Lung (tissue), 12 donors: ENCODE measurements around the gene HELZ2. TPM values are rescaled to one million over a fixed set of nuclear protein-coding genes. Genes with fewer than 3 reads are reported as not detected.

ENCODE experiments used
- ATAC-seq: fragments of 200-7000 bp; cut with Tn5 transposase; one replicate; pipeline ENCODE4 v1.9.1; 2020; ENCODE audit warnings: moderate number of reproducible peaks; ENCODE audit not compliant: insufficient read depth, low FRiP score
- DNase-seq, 3 donors: peaks; one replicate each; pipeline ENCODE4 v3.0.0-alpha.2; 2013 to 2017
- H3K27ac ChIP-seq, 2 donors: one replicate each; pipeline ENCODE4 v1.5.1; 2013; ENCODE audit warnings: mild to moderate bottlenecking in 2 of 2, moderate library complexity in 2 of 2, control low read depth in 1 of 2, inconsistent platforms in 1 of 2, low read depth in 1 of 2, low read length in 1 of 2
- H3K27me3 ChIP-seq, 3 donors: one replicate each; pipeline ENCODE4 v1.5.1; 2013; ENCODE audit warnings: low read length in 2 of 3; ENCODE audit not compliant: control insufficient read depth in 3 of 3, insufficient read depth in 3 of 3
- H3K36me3 ChIP-seq, 4 donors: one replicate each; pipeline ENCODE4 v1.5.1; 2013; ENCODE audit warnings: low read length in 4 of 4, mild to moderate bottlenecking in 1 of 4, moderate library complexity in 1 of 4; ENCODE audit not compliant: control insufficient read depth in 4 of 4, insufficient read depth in 4 of 4
- H3K4me1 ChIP-seq, 5 donors: one replicate each; pipeline ENCODE4 v1.5.1; 2013; ENCODE audit warnings: low read length in 5 of 5, mild to moderate bottlenecking in 2 of 5, moderate library complexity in 1 of 5; ENCODE audit not compliant: control insufficient read depth in 5 of 5, insufficient read depth in 5 of 5
- H3K4me3 ChIP-seq: one replicate; pipeline ENCODE4 v1.5.1; 2013; ENCODE audit warnings: mild to moderate bottlenecking, control low read depth, moderate library complexity
- H3K9ac ChIP-seq, 2 donors: one replicate each; pipeline ENCODE4 v1.5.1; 2013; ENCODE audit warnings: low read length in 2 of 2, control low read depth in 1 of 2; ENCODE audit not compliant: insufficient read depth in 1 of 2
- H3K9me3 ChIP-seq, 4 donors: one replicate each; pipeline ENCODE4 v1.5.1; 2013; ENCODE audit warnings: low read length in 3 of 4, mild to moderate bottlenecking in 1 of 4, moderate library complexity in 1 of 4; ENCODE audit not compliant: control insufficient read depth in 4 of 4, insufficient read depth in 3 of 4
- CTCF ChIP-seq: IDR thresholded peaks from 2 replicates; pipeline ENCODE4 v1.5.1; 2012; ENCODE audit warnings: mild to moderate bottlenecking; ENCODE audit errors: control extremely low read depth, extremely low read depth
- WGBS, 2 donors: extraction: QIAGEN DNeasy Blood & Tissue Kit; methylation state at CpG; one replicate each; pipeline ENCODE4 v1.1.7; 2013; 5-methylcytosine and 5-hydroxymethylcytosine counted together
- polyA plus RNA-seq, 2 donors: library from polyadenylated mRNA; stranded (reverse); fragments of 200-250 nt; gene quantifications; one replicate each; pipeline ENCODE4 v1.2.1, GENCODE V29; 2013
- total RNA-seq, 2 donors: library from RNA; depleted of rRNA in 1 of 2; stranded (reverse); fragments of >200 nt in 1 of 2; gene quantifications; one replicate each; pipeline ENCODE4 v1.2.1, GENCODE V29; 2014 to 2021
- donor health status: control.
- donor health status: control.
- donor health status: Bipolar disorder and iron deficiency.
- donor health status: healthy.
- donor health status: DM: yes; HTN: yes; CAD: no.

Gene HELZ2
- total and polyA plus RNA-seq, 4 donors, result 9.0 to 47.2 (median 25.4) TPM

- H3K9ac ChIP-seq, result peak overlapping the region in 1 of 2 donors; percentile 55
- H3K4me1 ChIP-seq, result peaks cover 0 to 17% (median 0%) of the 10 kb centered on the region in 5 donors
- no peak for ATAC-seq
- H3K9me3 ChIP-seq, result no peaks in the 10 kb centered on the region
- H3K27ac ChIP-seq, result peak overlapping the region in 1 of 2 donors; percentile 45
- no peak overlapping the region for H3K4me3 ChIP-seq
- TF ChIP-seq CTCF, result no peak
- WGBS, 2 donors, result 70 to 72% methylated on average over 28 of the region's 28 CpGs
- H3K36me3 ChIP-seq, result peaks cover 0 to 9% (median 0%) of the 10 kb centered on the region in 4 donors
- no peak for DNase-seq
- peaks cover 0 to 5% (median 0%) of the 10 kb centered on the region in 3 donors for H3K27me3 ChIP-seq
These were observed 1.0 kb upstream of the HELZ2 start for GRCh38 chr20:63574829-63575743.

DNA sequence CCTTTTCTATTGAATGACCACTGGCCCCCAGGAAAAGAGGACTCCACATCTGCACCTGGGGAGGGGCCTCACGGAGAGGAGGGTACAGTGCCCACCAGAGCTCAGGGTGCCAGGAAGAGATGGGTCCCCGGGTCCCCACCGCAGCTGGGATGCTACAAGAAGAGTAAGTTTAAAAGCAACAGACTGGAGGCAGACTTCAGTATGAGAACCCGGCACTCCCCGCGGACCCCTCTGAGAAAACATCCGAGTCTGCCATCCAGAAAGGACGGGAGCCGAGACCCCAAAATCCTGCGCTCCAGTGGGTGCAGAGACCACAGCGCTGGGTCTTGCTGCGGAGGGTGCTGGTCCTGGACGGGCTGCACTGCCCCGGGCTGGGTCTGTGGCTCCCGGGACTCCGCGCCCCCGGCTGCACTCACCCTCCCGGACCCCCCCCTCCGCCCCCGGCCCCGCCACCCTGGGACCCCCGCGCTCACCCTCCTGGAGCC, 350 bp downstream of the HELZ2 start:
- Histone ChIP-seq H3K27ac (peak overlapping the region; percentile 63 to 86), H3K27me3 (peaks cover 0 to 3% (median 0%) of the 10 kb centered on the region in 3 donors), H3K36me3 (peaks cover 0 to 14% (median 0%) of the 10 kb centered on the region in 4 donors), H3K9ac (peak overlapping the region; percentile 69 to 73), H3K4me3 (peak overlapping the region; percentile 77), H3K4me1 (peaks cover 0 to 17% (median 0%) of the 10 kb centered on the region in 5 donors), H3K9me3 (no peaks in the 10 kb centered on the region)
- DNase-seq, result peak in 1 of 3 donors; percentile 46
- no peak for TF ChIP-seq CTCF
- 2 to 4% methylated on average over 13 to 24 of the region's 24 CpGs for WGBS, 2 donors
- ATAC-seq, result peak; percentile 7

- Histone ChIP-seq H3K4me1 (peaks cover 0 to 17% (median 0%) of the 10 kb centered on the region in 5 donors), H3K27ac (peak overlapping the region; percentile 63 to 86)
- DNase-seq, result no peak
These were observed 1.0 kb downstream of the HELZ2 start for GRCh38 chr20:63572788-63573646.

More at GRCh38 chr20:63572788-63573646, 1.0 kb downstream of the HELZ2 start:
- 87 to 90% methylated on average over 33 to 34 of the region's 34 CpGs for WGBS, 2 donors
- ATAC-seq, result no peak
- Histone ChIP-seq H3K9me3 (no peaks in the 10 kb centered on the region), H3K4me3 (peak overlapping the region; percentile 77), H3K9ac (peak overlapping the region; percentile 69 to 73), H3K36me3 (peaks cover 0 to 14% (median 0%) of the 10 kb centered on the region in 4 donors), H3K27me3 (peaks cover 0 to under 1% (median 0%) of the 10 kb centered on the region in 3 donors)
- no peak for TF ChIP-seq CTCF
